ENCODE measurements around the gene TMEM125.

TMEM125 gene

GRCh38 chr1:43302721-43303470 lies 33.1 kb downstream of the TMEM125 start:
- Histone ChIP-seq H3K9ac (ENCODE audit: low read length in 5 of 5) (peak overlapping the region in 4 of 5 donors; percentile 40 to 71 (median 50)), H3K27me3 (ENCODE audit: control insufficient read depth in 5 of 5, insufficient read depth in 4 of 5, low read length in 5 of 5) (no peaks in the 10 kb centered on the region), H3K4me3 (ENCODE audit: low read depth in 1 of 5, low read length in 5 of 5) (peak overlapping the region in 4 of 5 donors; percentile 48 to 69 (median 60)), H3K4me1 (ENCODE audit: control insufficient read depth in 5 of 5, insufficient read depth in 5 of 5, low read length in 5 of 5) (peaks cover 10 to 67% (median 43%) of the 10 kb centered on the region in 5 donors), H3K36me3 (ENCODE audit: control insufficient read depth in 5 of 5, insufficient read depth in 5 of 5, low read length in 5 of 5) (peaks cover 0 to 24% (median 16%) of the 10 kb centered on the region in 5 donors), H3K9me3 (ENCODE audit: control insufficient read depth in 5 of 5, low read length in 5 of 5) (no peaks in the 10 kb centered on the region), H3K27ac (ENCODE audit: low read depth, low read length) (peak overlapping the region; percentile 77)

GRCh38 chr1:43303471-43304313 lies 33.9 kb downstream of the TMEM125 start:
- Histone ChIP-seq H3K4me3 (ENCODE audit: low read depth in 1 of 5, low read length in 5 of 5) (peak overlapping the region; percentile 10 to 69 (median 58)), H3K9me3 (ENCODE audit: control insufficient read depth in 5 of 5, low read length in 5 of 5) (no peaks in the 10 kb centered on the region), H3K9ac (ENCODE audit: low read length in 5 of 5) (peak overlapping the region in 2 of 5 donors; percentile 34 to 50), H3K36me3 (ENCODE audit: control insufficient read depth in 5 of 5, insufficient read depth in 5 of 5, low read length in 5 of 5) (peaks cover 0 to 26% (median 16%) of the 10 kb centered on the region in 5 donors), H3K4me1 (ENCODE audit: control insufficient read depth in 5 of 5, insufficient read depth in 5 of 5, low read length in 5 of 5) (peaks cover 10 to 64% (median 43%) of the 10 kb centered on the region in 5 donors), H3K27me3 (ENCODE audit: control insufficient read depth in 5 of 5, insufficient read depth in 4 of 5, low read length in 5 of 5) (no peaks in the 10 kb centered on the region), H3K27ac (ENCODE audit: low read depth, low read length) (peak overlapping the region; percentile 35)

DNA sequence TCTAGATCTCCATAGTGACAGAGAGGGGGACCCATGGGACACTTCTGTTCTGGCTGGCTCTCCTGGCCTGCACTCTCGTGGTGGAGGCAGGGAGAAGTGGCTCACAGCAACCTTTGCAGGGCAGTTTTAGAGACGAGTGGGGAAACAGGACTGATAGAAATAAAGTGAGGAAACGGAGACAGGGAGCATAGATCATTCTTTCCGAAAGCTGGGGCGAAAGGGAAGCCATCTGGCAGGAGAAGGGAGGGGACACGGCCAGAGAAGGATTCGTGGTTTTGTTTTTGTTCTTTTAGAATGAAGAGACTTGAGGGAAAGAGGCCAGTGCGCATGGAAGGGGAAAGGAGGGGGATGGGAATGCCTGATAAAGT lies 34.5 kb downstream of the TMEM125 start:
- Histone ChIP-seq H3K27me3 (ENCODE audit: control insufficient read depth in 5 of 5, insufficient read depth in 4 of 5, low read length in 5 of 5) (no peaks in the 10 kb centered on the region), H3K4me1 (ENCODE audit: control insufficient read depth in 5 of 5, insufficient read depth in 5 of 5, low read length in 5 of 5) (peaks cover 10 to 60% (median 43%) of the 10 kb centered on the region in 5 donors), H3K36me3 (ENCODE audit: control insufficient read depth in 5 of 5, insufficient read depth in 5 of 5, low read length in 5 of 5) (peaks cover 0 to 31% (median 22%) of the 10 kb centered on the region in 5 donors), H3K27ac (ENCODE audit: low read depth, low read length) (peak overlapping the region; percentile 35), H3K4me3 (ENCODE audit: low read depth in 1 of 5, low read length in 5 of 5) (peak overlapping the region; percentile 12 to 63 (median 58)), H3K9me3 (ENCODE audit: control insufficient read depth in 5 of 5, low read length in 5 of 5) (no peaks in the 10 kb centered on the region), H3K9ac (ENCODE audit: low read length in 5 of 5) (peak overlapping the region in 3 of 5 donors; percentile 2 to 50 (median 34))

GRCh38 chr1:43304771-43305300 lies 35.1 kb downstream of the TMEM125 start:
- Histone ChIP-seq H3K4me1 (ENCODE audit: control insufficient read depth in 5 of 5, insufficient read depth in 5 of 5, low read length in 5 of 5) (peaks cover 7 to 55% (median 40%) of the 10 kb centered on the region in 5 donors), H3K4me3 (ENCODE audit: low read depth in 1 of 5, low read length in 5 of 5) (peak overlapping the region in 4 of 5 donors; percentile 33 to 63 (median 58)), H3K9me3 (ENCODE audit: control insufficient read depth in 5 of 5, low read length in 5 of 5) (no peaks in the 10 kb centered on the region), H3K27ac (ENCODE audit: low read depth, low read length) (no peak overlapping the region), H3K27me3 (ENCODE audit: control insufficient read depth in 5 of 5, insufficient read depth in 4 of 5, low read length in 5 of 5) (no peaks in the 10 kb centered on the region), H3K36me3 (ENCODE audit: control insufficient read depth in 5 of 5, insufficient read depth in 5 of 5, low read length in 5 of 5) (peaks cover 0 to 36% (median 27%) of the 10 kb centered on the region in 5 donors), H3K9ac (ENCODE audit: low read length in 5 of 5) (peak overlapping the region in 2 of 5 donors; percentile 2 to 50)

- no peak overlapping the region for H3K27ac ChIP-seq (ENCODE audit: low read depth, low read length)
- H3K9ac ChIP-seq (ENCODE audit: low read length in 5 of 5): peak overlapping the region in 1 of 5 donors; percentile 11
- no peaks in the 10 kb centered on the region for H3K9me3 ChIP-seq (ENCODE audit: control insufficient read depth in 5 of 5, low read length in 5 of 5)
- no peak overlapping the region for H3K4me3 ChIP-seq (ENCODE audit: low read depth in 1 of 5, low read length in 5 of 5)
- H3K4me1 ChIP-seq (ENCODE audit: control insufficient read depth in 5 of 5, insufficient read depth in 5 of 5, low read length in 5 of 5): peaks cover 5 to 50% (median 36%) of the 10 kb centered on the region in 5 donors
- no peaks in the 10 kb centered on the region for H3K27me3 ChIP-seq (ENCODE audit: control insufficient read depth in 5 of 5, insufficient read depth in 4 of 5, low read length in 5 of 5)
- peaks cover 0 to 40% (median 31%) of the 10 kb centered on the region in 5 donors for H3K36me3 ChIP-seq (ENCODE audit: control insufficient read depth in 5 of 5, insufficient read depth in 5 of 5, low read length in 5 of 5)
Observed at GRCh38 chr1:43305461-43305860, 35.7 kb downstream of the TMEM125 start.

GRCh38 chr1:43305926-43306687 lies 36.3 kb downstream of the TMEM125 start:
- Histone ChIP-seq H3K4me1 (ENCODE audit: control insufficient read depth in 5 of 5, insufficient read depth in 5 of 5, low read length in 5 of 5) (peaks cover 5 to 50% (median 37%) of the 10 kb centered on the region in 5 donors), H3K27ac (ENCODE audit: low read depth, low read length) (no peak overlapping the region), H3K9me3 (ENCODE audit: control insufficient read depth in 5 of 5, low read length in 5 of 5) (no peaks in the 10 kb centered on the region), H3K36me3 (ENCODE audit: control insufficient read depth in 5 of 5, insufficient read depth in 5 of 5, low read length in 5 of 5) (peaks cover 0 to 42% (median 37%) of the 10 kb centered on the region in 5 donors), H3K9ac (ENCODE audit: low read length in 5 of 5) (no peak overlapping the region), H3K27me3 (ENCODE audit: control insufficient read depth in 5 of 5, insufficient read depth in 4 of 5, low read length in 5 of 5) (no peaks in the 10 kb centered on the region), H3K4me3 (ENCODE audit: low read depth in 1 of 5, low read length in 5 of 5) (no peak overlapping the region)

DNA sequence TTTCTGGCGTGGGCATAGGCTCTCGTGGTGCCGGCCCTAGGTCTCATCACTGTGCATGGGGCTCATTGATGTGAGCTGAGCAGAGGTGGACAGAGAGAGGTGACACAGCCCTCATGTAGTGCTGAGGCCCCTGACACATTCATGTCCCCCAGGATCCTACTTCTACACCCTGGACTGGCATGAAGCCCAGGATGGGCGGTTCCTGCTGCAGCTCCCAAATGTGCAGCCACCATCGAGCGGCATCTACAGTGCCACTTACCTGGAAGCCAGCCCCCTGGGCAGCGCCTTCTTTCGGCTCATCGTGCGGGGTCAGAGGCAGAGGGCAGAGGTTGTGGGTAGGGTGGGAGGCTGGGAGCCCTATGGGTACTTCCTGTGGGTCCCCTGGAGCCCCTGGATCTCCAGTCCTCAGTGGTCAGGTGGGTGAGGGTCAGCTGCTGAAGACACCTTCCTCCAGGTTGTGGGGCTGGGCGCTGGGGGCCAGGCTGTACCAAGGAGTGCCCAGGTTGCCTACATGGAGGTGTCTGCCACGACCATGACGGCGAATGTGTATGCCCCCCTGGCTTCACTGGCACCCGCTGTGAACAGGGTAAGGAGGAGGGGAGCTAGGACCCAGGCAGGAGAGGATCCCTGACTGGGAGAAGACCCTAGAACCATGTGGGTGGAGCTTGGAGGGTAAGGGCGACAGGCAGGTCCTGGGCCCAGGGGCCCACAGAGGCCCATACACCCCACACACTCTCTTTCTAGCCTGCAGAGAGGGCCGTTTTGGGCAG lies 37.1 kb downstream of the TMEM125 start:
- no peaks in the 10 kb centered on the region for H3K9me3 ChIP-seq (ENCODE audit: control insufficient read depth in 5 of 5, low read length in 5 of 5)
- no peak overlapping the region for H3K4me3 ChIP-seq (ENCODE audit: low read depth in 1 of 5, low read length in 5 of 5)
- no peak overlapping the region for H3K9ac ChIP-seq (ENCODE audit: low read length in 5 of 5)
- peaks cover 5 to 57% (median 44%) of the 10 kb centered on the region in 5 donors for H3K4me1 ChIP-seq (ENCODE audit: control insufficient read depth in 5 of 5, insufficient read depth in 5 of 5, low read length in 5 of 5)
- H3K27ac ChIP-seq (ENCODE audit: low read depth, low read length): no peak overlapping the region
- H3K36me3 ChIP-seq (ENCODE audit: control insufficient read depth in 5 of 5, insufficient read depth in 5 of 5, low read length in 5 of 5): peaks cover 0 to 47% (median 44%) of the 10 kb centered on the region in 5 donors
- H3K27me3 ChIP-seq (ENCODE audit: control insufficient read depth in 5 of 5, insufficient read depth in 4 of 5, low read length in 5 of 5): no peaks in the 10 kb centered on the region

- Histone ChIP-seq H3K27ac (ENCODE audit: low read depth, low read length) (no peak overlapping the region), H3K9ac (ENCODE audit: low read length in 5 of 5) (no peak overlapping the region)
Observed at GRCh38 chr1:43307458-43308158, 37.8 kb downstream of the TMEM125 start.

More at GRCh38 chr1:43307458-43308158, 37.8 kb downstream of the TMEM125 start:
- Histone ChIP-seq H3K4me3 (ENCODE audit: low read depth in 1 of 5, low read length in 5 of 5) (no peak overlapping the region), H3K27me3 (ENCODE audit: control insufficient read depth in 5 of 5, insufficient read depth in 4 of 5, low read length in 5 of 5) (no peaks in the 10 kb centered on the region), H3K4me1 (ENCODE audit: control insufficient read depth in 5 of 5, insufficient read depth in 5 of 5, low read length in 5 of 5) (peaks cover 4 to 58% (median 42%) of the 10 kb centered on the region in 5 donors), H3K36me3 (ENCODE audit: control insufficient read depth in 5 of 5, insufficient read depth in 5 of 5, low read length in 5 of 5) (peaks cover 0 to 55% (median 51%) of the 10 kb centered on the region in 5 donors), H3K9me3 (ENCODE audit: control insufficient read depth in 5 of 5, low read length in 5 of 5) (no peaks in the 10 kb centered on the region)

Data from subcutaneous abdominal adipose tissue (tissue), 5 donors.